ENCODE measurements around the gene WNK2. TPM values are rescaled to one million over a fixed set of nuclear protein-coding genes. Genes with fewer than 3 reads are reported as not detected.

The WNK2 gene
- polyA plus RNA-seq, 3 donors: 0.40 TPM; not detected in 2

DNA sequence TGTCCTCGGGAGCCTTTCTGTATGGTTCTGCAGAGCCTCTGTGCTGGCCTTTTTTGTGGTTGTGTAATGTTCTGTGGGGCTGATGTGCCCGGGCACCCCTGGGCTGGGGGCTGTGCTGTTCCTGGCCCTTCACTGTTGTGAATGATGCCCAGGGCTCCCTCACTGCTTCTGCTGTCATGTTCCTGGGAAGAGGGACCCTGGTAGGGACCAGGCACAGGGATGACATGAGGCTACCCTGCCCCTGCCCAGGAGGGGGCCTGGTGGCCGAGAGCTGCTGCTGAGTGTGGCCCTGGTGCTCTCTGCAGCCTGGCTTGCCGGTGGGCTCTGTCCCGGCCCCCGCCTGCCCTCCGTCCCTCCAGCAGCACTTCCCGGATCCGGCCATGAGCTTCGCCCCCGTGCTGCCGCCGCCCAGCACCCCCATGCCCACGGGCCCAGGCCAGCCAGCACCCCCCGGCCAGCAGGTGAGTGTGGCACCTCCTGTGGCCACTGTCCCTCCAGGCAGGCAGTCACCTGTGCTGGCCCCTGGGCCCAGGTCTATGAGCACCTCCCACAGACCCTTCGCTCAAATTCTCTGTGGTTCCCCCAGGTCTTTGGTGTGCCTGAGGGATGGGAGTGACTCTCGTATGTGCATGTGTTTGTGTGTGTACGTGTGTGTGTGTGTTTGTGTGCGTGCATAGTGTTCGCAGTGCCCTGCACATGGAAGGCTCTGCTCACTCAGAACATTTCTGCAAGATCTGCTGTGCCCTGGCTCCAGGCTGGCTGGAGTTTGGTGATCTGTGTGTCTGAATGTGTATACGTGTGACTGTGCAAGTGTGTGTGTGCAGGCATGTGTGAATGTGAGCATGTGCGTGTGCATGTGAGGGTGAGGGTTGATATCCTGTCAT lies 72.3 kb downstream of the WNK2 start:
- H3K4me3 Mint-ChIP-seq: no peak overlapping the region
- no peak overlapping the region for H3K27ac ChIP-seq (ENCODE audit: low read depth in 1 of 2, low read length in 2 of 2)
- H3K4me3 ChIP-seq (replicated peaks in 1 of 3; ENCODE audit: low read depth in 2 of 3, low read length in 3 of 3): no peak overlapping the region
- H3K9ac ChIP-seq (ENCODE audit: insufficient read depth, low read length, poor library complexity, severe bottlenecking): no peak overlapping the region
- 93% methylated on average over 21 of the region's 22 CpGs for WGBS (ENCODE audit: insufficient coverage)
- H3K4me2 ChIP-seq (replicated peaks; ENCODE audit: extremely low read depth, low read length, poor library complexity, severe bottlenecking): no peak overlapping the region
- H3K9me3 Mint-ChIP-seq: peaks cover 0 to 2% (median 0%) of the 10 kb centered on the region in 7 donors
- H3K27me3 Mint-ChIP-seq (ENCODE audit: low read depth in 3 of 3): peaks cover 10 to 24% (median 12%) of the 10 kb centered on the region in 3 donors
- TF ChIP-seq, protein P1, sequence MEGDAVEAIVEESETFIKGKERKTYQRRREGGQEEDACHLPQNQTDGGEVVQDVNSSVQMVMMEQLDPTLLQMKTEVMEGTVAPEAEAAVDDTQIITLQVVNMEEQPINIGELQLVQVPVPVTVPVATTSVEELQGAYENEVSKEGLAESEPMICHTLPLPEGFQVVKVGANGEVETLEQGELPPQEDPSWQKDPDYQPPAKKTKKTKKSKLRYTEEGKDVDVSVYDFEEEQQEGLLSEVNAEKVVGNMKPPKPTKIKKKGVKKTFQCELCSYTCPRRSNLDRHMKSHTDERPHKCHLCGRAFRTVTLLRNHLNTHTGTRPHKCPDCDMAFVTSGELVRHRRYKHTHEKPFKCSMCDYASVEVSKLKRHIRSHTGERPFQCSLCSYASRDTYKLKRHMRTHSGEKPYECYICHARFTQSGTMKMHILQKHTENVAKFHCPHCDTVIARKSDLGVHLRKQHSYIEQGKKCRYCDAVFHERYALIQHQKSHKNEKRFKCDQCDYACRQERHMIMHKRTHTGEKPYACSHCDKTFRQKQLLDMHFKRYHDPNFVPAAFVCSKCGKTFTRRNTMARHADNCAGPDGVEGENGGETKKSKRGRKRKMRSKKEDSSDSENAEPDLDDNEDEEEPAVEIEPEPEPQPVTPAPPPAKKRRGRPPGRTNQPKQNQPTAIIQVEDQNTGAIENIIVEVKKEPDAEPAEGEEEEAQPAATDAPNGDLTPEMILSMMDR (IDR thresholded peaks at IDR 0.05): no peak
- no peaks in the 10 kb centered on the region for H3K27me3 ChIP-seq (ENCODE audit: control insufficient read depth in 2 of 2, insufficient read depth in 2 of 2, low read length in 2 of 2)
- H3K36me3 Mint-ChIP-seq: no peaks in the 10 kb centered on the region
- intact Hi-C loops (cut with micrococcal nuclease): loop anchor here in 1 of 2 donors (10.0 kb wide), 1 partner anchor 441 kb away; no protein-coding TSS in a partner anchor
- H4K20me1 ChIP-seq (ENCODE audit: insufficient read depth, low read length): no peaks in the 10 kb centered on the region
- no peaks in the 10 kb centered on the region for H3K79me2 ChIP-seq (ENCODE audit: insufficient read depth, low read length)
- H3K36me3 ChIP-seq (replicated peaks in 1 of 2; ENCODE audit: control insufficient read depth in 1 of 2, insufficient read depth in 2 of 2, low read length in 2 of 2): no peaks in the 10 kb centered on the region
- no peaks in the 10 kb centered on the region for H3K4me1 Mint-ChIP-seq
- no peak for DNase-seq
- H3K27ac Mint-ChIP-seq: no peak overlapping the region
- no peak overlapping the region for H2AFZ ChIP-seq (ENCODE audit: insufficient read depth, low read depth, low read length, poor library complexity, severe bottlenecking)
- no peaks in the 10 kb centered on the region for H3K9me3 ChIP-seq (replicated peaks in 1 of 2; ENCODE audit: control insufficient read depth in 1 of 2, insufficient read depth in 1 of 2, low read length in 2 of 2)
- H3K4me1 ChIP-seq (ENCODE audit: control insufficient read depth in 1 of 2, insufficient read depth in 2 of 2, low read length in 2 of 2): no peaks in the 10 kb centered on the region

DNA sequence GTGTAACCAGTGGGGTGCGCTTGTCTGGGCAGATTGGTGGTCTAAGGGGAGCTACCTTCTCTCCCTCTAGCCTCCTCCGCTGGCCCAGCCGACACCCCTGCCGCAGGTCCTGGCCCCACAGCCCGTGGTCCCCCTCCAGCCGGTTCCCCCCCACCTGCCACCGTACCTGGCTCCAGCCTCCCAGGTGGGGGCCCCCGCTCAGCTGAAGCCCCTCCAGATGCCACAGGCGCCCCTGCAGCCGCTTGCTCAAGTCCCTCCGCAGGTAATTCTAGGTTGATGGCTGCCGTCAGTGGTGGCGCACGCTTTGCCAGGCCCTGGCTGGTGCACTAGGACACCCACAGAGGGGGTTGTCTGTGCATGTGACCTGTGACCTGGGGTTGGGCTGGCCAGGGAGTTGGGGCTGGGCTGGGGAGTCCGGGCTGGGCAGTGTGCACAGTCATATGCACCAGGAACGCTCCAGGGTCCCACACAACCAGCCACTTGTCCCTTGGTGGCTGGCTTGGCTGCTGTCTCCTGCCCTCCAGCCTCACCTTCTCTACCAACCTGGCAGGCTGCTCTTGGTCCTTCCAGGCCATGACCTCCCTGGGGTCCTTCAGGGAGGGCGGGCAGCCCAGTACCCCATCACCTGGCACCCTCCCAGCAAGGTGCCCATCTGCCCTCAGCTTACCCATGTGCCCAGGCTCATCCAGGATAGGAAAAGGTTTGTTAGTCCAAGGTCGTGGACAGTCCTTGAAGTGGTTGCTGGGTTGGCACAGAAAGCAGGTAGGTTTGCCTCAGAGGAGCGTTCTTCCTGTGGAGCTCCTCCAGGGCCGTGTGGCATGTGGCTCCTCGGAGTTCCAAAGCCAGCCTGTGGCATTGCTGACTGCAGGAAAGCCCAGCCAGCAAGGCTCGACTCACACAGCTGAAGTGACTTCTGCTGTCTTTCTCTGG lies 73.2 kb downstream of the WNK2 start:
- H3K4me1 Mint-ChIP-seq: no peaks in the 10 kb centered on the region

More for the DNA sequence above, 73.2 kb downstream of the WNK2 start:
- H3K4me3 Mint-ChIP-seq: no peak overlapping the region
- Histone ChIP-seq H3K9ac (ENCODE audit: insufficient read depth, low read length, poor library complexity, severe bottlenecking) (no peak overlapping the region), H3K27ac (ENCODE audit: low read depth in 1 of 2, low read length in 2 of 2) (no peak overlapping the region), H3K4me3 (replicated peaks in 1 of 3; ENCODE audit: low read depth in 2 of 3, low read length in 3 of 3) (no peak overlapping the region), H3K27me3 (ENCODE audit: control insufficient read depth in 2 of 2, insufficient read depth in 2 of 2, low read length in 2 of 2) (no peaks in the 10 kb centered on the region), H3K9me3 (replicated peaks in 1 of 2; ENCODE audit: control insufficient read depth in 1 of 2, insufficient read depth in 1 of 2, low read length in 2 of 2) (no peaks in the 10 kb centered on the region), H3K4me2 (replicated peaks; ENCODE audit: extremely low read depth, low read length, poor library complexity, severe bottlenecking) (no peak overlapping the region), H2AFZ (ENCODE audit: insufficient read depth, low read depth, low read length, poor library complexity, severe bottlenecking) (no peak overlapping the region), H3K79me2 (ENCODE audit: insufficient read depth, low read length) (no peaks in the 10 kb centered on the region), H3K4me1 (ENCODE audit: control insufficient read depth in 1 of 2, insufficient read depth in 2 of 2, low read length in 2 of 2) (no peaks in the 10 kb centered on the region), H3K36me3 (replicated peaks in 1 of 2; ENCODE audit: control insufficient read depth in 1 of 2, insufficient read depth in 2 of 2, low read length in 2 of 2) (no peaks in the 10 kb centered on the region), H4K20me1 (ENCODE audit: insufficient read depth, low read length) (no peaks in the 10 kb centered on the region)
- DNase-seq: no peak
- intact Hi-C loops (cut with micrococcal nuclease): loop anchor here in 1 of 2 donors (10.0 kb wide), 1 partner anchor 442 kb away; no protein-coding TSS in a partner anchor
- peak overlapping the region in 1 of 7 donors; percentile 19 for H3K27ac Mint-ChIP-seq
- TF ChIP-seq, protein P1 (IDR thresholded peaks at IDR 0.05): no peak
- peaks cover 0 to 2% (median 0%) of the 10 kb centered on the region in 7 donors for H3K9me3 Mint-ChIP-seq
- no peaks in the 10 kb centered on the region for H3K36me3 Mint-ChIP-seq
- H3K27me3 Mint-ChIP-seq (ENCODE audit: low read depth in 3 of 3): peaks cover 8 to 19% (median 12%) of the 10 kb centered on the region in 3 donors
- 89% methylated on average over 17 of the region's 22 CpGs for WGBS (ENCODE audit: insufficient coverage)

Measured in CD14-positive monocyte (primary cell).